GM19035 (cell line): Measurements from ENCODE around the gene ARHGEF7.
A peak's percentile ranks its signal among the peaks of the same experiment; 100 is the strongest.
"Not testable (repeated sequence)": the region's sequence is repeated elsewhere in the genome, so short reads cannot be mapped to it uniquely, and the experiment has no call there.

ENCODE experiments used
- ATAC-seq: cut with Tn5 transposase; IDR thresholded peaks from one replicate; pipeline ENCODE4 v1.9.1; 2021; ENCODE audit not compliant: unreplicated experiment

ARHGEF7 gene

GRCh38 chr13:111115061-111115964 is at the start of gene ARHGEF7:
TSS of gene ARHGEF7 (plus strand) at chr13:111115310. CDS start at chr13:111115527, 217 bp downstream.
- ATAC-seq = peak; percentile 45

- ATAC-seq = no peak
These were observed 49.4 kb upstream of the ARHGEF7 start for GRCh38 chr13:111065698-111066097.

GRCh38 chr13:111066544-111066943 is 48.6 kb upstream of the ARHGEF7 start:
- no peak for ATAC-seq

GRCh38 chr13:111068009-111068350 is 47.1 kb upstream of the ARHGEF7 start:
- ATAC-seq = no peak

- not testable (repeated sequence) for ATAC-seq
These were observed 44.0 kb upstream of the ARHGEF7 start for GRCh38 chr13:111071120-111071519.

- not testable (repeated sequence) for ATAC-seq
These were observed 43.6 kb upstream of the ARHGEF7 start for GRCh38 chr13:111071526-111071925.

- ATAC-seq = no peak
These were observed 40.3 kb upstream of the ARHGEF7 start for GRCh38 chr13:111074826-111075225.

- ATAC-seq = no peak
These were observed 38.7 kb upstream of the ARHGEF7 start for GRCh38 chr13:111076155-111077013.

- ATAC-seq = no peak
These were observed 35.7 kb upstream of the ARHGEF7 start for GRCh38 chr13:111079375-111079774.

GRCh38 chr13:111080642-111081041 is 34.5 kb upstream of the ARHGEF7 start:
- ATAC-seq = no peak

GRCh38 chr13:111082240-111082639 is 32.9 kb upstream of the ARHGEF7 start:
- ATAC-seq = no peak

GRCh38 chr13:111082769-111083168 is 32.3 kb upstream of the ARHGEF7 start:
- ATAC-seq = not testable (repeated sequence)

- ATAC-seq = not testable (repeated sequence)
These were observed 31.4 kb upstream of the ARHGEF7 start for GRCh38 chr13:111083693-111084092.

GRCh38 chr13:111090169-111090568 is 24.9 kb upstream of the ARHGEF7 start:
- ATAC-seq = no peak

- no peak for ATAC-seq
These were observed 22.4 kb upstream of the ARHGEF7 start for GRCh38 chr13:111092685-111093084.

GRCh38 chr13:111093136-111093535 is 22.0 kb upstream of the ARHGEF7 start:
- no peak for ATAC-seq

GRCh38 chr13:111093634-111094033 is 21.5 kb upstream of the ARHGEF7 start:
- no peak for ATAC-seq

GRCh38 chr13:111095031-111095840 is 19.9 kb upstream of the ARHGEF7 start:
- ATAC-seq = no peak

GRCh38 chr13:111095911-111096501 is 19.1 kb upstream of the ARHGEF7 start:
- ATAC-seq = no peak

- no peak for ATAC-seq
These were observed 15.8 kb upstream of the ARHGEF7 start for GRCh38 chr13:111099290-111099689.

GRCh38 chr13:111110054-111110453 is 5.1 kb upstream of the ARHGEF7 start:
- ATAC-seq = no peak
